Common myeloid progenitor, CD34-positive (primary cell): ENCODE measurements around the gene KIAA1217.

Experiments used
- CTCF ChIA-PET: fragments of 350-600 bp; sonication (Branson Sonifier 250); formaldehyde crosslinking; loops from one replicate; lab custom pipeline; 2021; ENCODE audit warnings: antibody characterized with exemption; lab: Charles Lee
- POLR2A ChIA-PET: fragments of 350-600 bp; sonication (Branson Sonifier 250); formaldehyde crosslinking; loops from one replicate; lab custom pipeline; 2021; ENCODE audit warnings: antibody characterized with exemption; lab: Charles Lee
- DNase-seq, 3 donors: peaks; one replicate each; pipeline versions ENCODE4 v3.0.0 to v3.0.0-alpha.2; 2013
- H3K27ac ChIP-seq, 2 experiments: 1 replicate in 1 of 2; 2 replicates in 1 of 2; pipeline ENCODE4 v1.7.0; 2013; ENCODE audit warnings: inconsistent platforms in 2 of 2, low read length in 2 of 2, mild to moderate bottlenecking in 2 of 2, low read depth in 1 of 2, moderate library complexity in 1 of 2; ENCODE audit not compliant: severe bottlenecking in 2 of 2, insufficient read depth in 1 of 2, poor library complexity in 1 of 2
- H3K27me3 ChIP-seq, 5 experiments: replicated peaks in 2 of 5; 1 replicate in 3 of 5; 2 replicates in 2 of 5; pipeline versions ENCODE4 v1.6.1 to v1.7.0; 2013; ENCODE audit warnings: low read length in 4 of 5, mild to moderate bottlenecking in 2 of 5, moderate library complexity in 2 of 5, inconsistent platforms in 1 of 5; ENCODE audit not compliant: insufficient read depth in 5 of 5, control insufficient read depth in 4 of 5
- H3K36me3 ChIP-seq, 4 experiments: 1 replicate in 2 of 4; 2 replicates in 2 of 4; pipeline versions ENCODE4 v1.6.1 to v1.7.0; 2013; ENCODE audit warnings: low read length in 3 of 4, control low read depth in 1 of 4, mild to moderate bottlenecking in 1 of 4; ENCODE audit not compliant: control insufficient read depth in 4 of 4, insufficient read depth in 4 of 4
- H3K4me1 ChIP-seq, 4 experiments: 1 replicate in 3 of 4; 2 replicates in 1 of 4; pipeline versions ENCODE4 v1.6.1 to v1.7.1; 2013; ENCODE audit warnings: low read length in 3 of 4, mild to moderate bottlenecking in 3 of 4, control low read depth in 1 of 4, inconsistent platforms in 1 of 4, moderate library complexity in 1 of 4; ENCODE audit not compliant: control insufficient read depth in 4 of 4, insufficient read depth in 4 of 4; ENCODE audit errors: control extremely low read depth in 1 of 4
- H3K4me3 ChIP-seq, 7 experiments: 1 replicate in 4 of 7; 2 replicates in 3 of 7; pipeline versions ENCODE4 v1.5.1 to v1.7.0; 2013; ENCODE audit warnings: mild to moderate bottlenecking in 7 of 7, low read length in 6 of 7, moderate library complexity in 6 of 7, inconsistent platforms in 2 of 7, low read depth in 2 of 7, control low read depth in 1 of 7; ENCODE audit not compliant: insufficient read depth in 4 of 7, control insufficient read depth in 1 of 7; ENCODE audit errors: extremely low read depth in 1 of 7
- H3K9me3 ChIP-seq, 5 experiments: 1 replicate in 4 of 5; 2 replicates in 1 of 5; pipeline versions ENCODE4 v1.6.1 to v1.7.1; 2013; ENCODE audit warnings: low read length in 4 of 5, mild to moderate bottlenecking in 2 of 5, inconsistent platforms in 1 of 5, low read depth in 1 of 5, moderate library complexity in 1 of 5; ENCODE audit not compliant: control insufficient read depth in 4 of 5, insufficient read depth in 2 of 5; ENCODE audit errors: control extremely low read depth in 1 of 5
- WGBS: methylation state at CpG from one replicate; pipeline ENCODE4 v1.1.5; 2013; ENCODE audit not compliant: insufficient coverage; 5-methylcytosine and 5-hydroxymethylcytosine counted together

The KIAA1217 gene

DNA sequence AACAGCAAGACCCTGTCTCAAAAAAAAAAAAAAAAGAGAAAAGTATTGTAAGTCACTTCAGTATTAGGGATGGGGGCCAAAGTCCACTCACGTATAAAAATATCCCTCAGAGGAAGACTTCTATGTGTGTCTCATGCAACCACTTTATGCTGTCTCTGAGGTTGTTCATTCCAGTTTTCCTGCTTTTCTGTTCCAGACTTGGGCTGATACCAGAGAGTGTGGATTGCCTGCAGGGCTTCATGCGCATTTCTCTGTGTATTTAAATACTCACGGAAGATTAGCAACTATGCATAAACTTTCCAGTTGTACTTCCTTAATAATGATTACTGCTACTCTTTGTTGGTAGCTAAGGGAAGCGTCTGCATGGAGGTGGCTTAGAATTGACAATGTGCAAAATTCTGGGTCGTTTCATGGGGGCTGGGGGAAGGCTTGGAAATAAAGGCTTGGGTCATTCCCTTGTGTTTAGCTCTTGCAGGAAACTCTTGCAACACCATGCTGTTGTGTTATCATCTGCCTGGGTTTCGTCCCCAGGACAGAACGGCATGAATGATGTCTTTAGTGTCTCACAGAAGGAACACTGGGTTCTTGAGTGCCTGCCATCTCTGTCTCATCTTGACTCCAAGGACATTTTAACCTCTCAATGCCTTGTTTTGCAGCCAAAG lies 54.1 kb downstream of the KIAA1217 start:
- H3K4me3 ChIP-seq = no peak overlapping the region
- WGBS = 62% methylated on average over 5 of the region's 7 CpGs
- ChIA-PET POLR2A (no interaction called here), CTCF (no interaction called here)
- no peaks in the 10 kb centered on the region for H3K9me3 ChIP-seq
- H3K27me3 ChIP-seq = peaks cover 0 to 2% (median 0%) of the 10 kb centered on the region in 5 experiments
- no peaks in the 10 kb centered on the region for H3K36me3 ChIP-seq
- H3K4me1 ChIP-seq = no peaks in the 10 kb centered on the region
- DNase-seq = no peak
- H3K27ac ChIP-seq = no peak overlapping the region

- Histone ChIP-seq H3K27me3 (no peaks in the 10 kb centered on the region), H3K4me3 (no peak overlapping the region), H3K4me1 (no peaks in the 10 kb centered on the region), H3K9me3 (no peaks in the 10 kb centered on the region), H3K27ac (no peak overlapping the region), H3K36me3 (no peaks in the 10 kb centered on the region)
- 100% methylated on average over 1 of the region's 1 CpG for WGBS
- CTCF ChIA-PET = no interaction called here
- POLR2A ChIA-PET = no interaction called here
- DNase-seq = no peak
Measured at GRCh38 chr10:24269476-24269875, 60.5 kb downstream of the KIAA1217 start.

GRCh38 chr10:24272374-24272773 lies 63.4 kb downstream of the KIAA1217 start:
- H3K27ac ChIP-seq = no peak overlapping the region
- ChIA-PET CTCF (no interaction called here), POLR2A (no interaction called here)
- no peak for DNase-seq
- 100% methylated on average over 2 of the region's 7 CpGs for WGBS
- no peaks in the 10 kb centered on the region for H3K27me3 ChIP-seq
- H3K36me3 ChIP-seq = no peaks in the 10 kb centered on the region
- no peak overlapping the region for H3K4me3 ChIP-seq
- H3K4me1 ChIP-seq = no peaks in the 10 kb centered on the region
- H3K9me3 ChIP-seq = no peaks in the 10 kb centered on the region

- DNase-seq = no peak
- Histone ChIP-seq H3K27me3 (no peaks in the 10 kb centered on the region), H3K4me3 (no peak overlapping the region), H3K27ac (no peak overlapping the region), H3K4me1 (no peaks in the 10 kb centered on the region), H3K36me3 (no peaks in the 10 kb centered on the region), H3K9me3 (peaks cover 0 to 2% (median 0%) of the 10 kb centered on the region in 5 experiments)
- ChIA-PET POLR2A (no interaction called here), CTCF (no interaction called here)
- 95% methylated on average over 2 of the region's 3 CpGs for WGBS
Measured at GRCh38 chr10:24277277-24277676, 68.3 kb downstream of the KIAA1217 start.

DNA sequence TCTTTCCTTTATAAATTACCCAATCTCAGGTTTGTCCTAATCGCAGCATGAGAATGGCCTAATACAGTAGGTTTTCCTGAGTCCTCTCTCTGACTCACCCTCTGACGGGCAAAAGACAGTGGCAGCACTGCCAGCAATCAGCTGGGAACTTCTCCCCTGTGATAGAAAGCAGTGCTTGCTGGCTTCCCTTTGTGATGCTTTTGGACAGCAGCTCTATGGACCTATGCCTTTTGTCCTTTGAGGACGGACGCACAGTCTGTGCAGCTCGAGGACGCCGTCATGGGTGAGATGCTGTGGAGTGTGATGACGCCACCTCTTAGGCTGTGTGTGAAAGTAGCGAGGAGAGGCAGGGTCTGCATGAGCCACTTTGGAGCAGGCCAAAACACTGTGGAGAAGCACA lies 68.8 kb downstream of the KIAA1217 start:
- no peak for DNase-seq
- H3K4me3 ChIP-seq = no peak overlapping the region
- no peaks in the 10 kb centered on the region for H3K36me3 ChIP-seq
- ChIA-PET POLR2A (no interaction called here), CTCF (no interaction called here)
- H3K4me1 ChIP-seq = no peaks in the 10 kb centered on the region
- no peak overlapping the region for H3K27ac ChIP-seq
- no peaks in the 10 kb centered on the region for H3K27me3 ChIP-seq
- peaks cover 0 to 2% (median 0%) of the 10 kb centered on the region in 5 experiments for H3K9me3 ChIP-seq
- WGBS = 94% methylated on average over 9 of the region's 9 CpGs

DNA sequence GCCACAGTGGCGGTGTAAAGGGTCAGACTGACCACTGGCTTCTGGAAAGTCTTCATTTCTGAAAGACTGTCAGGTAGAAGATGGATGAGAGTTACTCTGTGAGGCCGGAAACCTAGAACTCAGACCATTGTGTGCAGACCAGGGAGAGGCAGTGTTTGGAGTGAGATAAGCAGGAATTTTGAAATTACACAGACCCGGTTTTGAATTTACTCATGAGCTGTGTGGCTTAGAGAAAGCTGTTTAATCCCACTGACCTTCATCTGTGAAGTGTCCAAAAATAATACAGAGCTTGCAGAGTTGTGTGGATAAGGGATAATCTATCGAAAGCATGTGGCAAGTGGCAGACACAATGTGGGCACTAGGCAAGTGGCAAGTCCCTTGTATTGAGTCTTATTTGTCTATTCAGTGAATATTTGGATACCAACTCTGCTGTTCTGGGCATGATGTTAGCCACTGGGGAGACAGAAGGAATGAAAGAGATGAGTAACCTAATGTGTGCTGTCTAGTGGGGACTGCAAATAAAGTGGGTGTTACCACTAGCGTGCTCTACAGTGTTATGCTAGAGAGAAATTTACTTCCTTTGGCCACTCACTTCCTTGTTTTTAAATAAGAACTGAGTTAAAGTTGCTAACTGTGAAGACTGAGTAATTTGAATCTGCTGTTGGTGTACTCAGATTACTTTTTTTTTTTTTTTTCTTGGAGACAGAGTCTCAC lies 69.4 kb downstream of the KIAA1217 start:
- no peaks in the 10 kb centered on the region for H3K4me1 ChIP-seq
- WGBS = 71% methylated on average over 4 of the region's 5 CpGs
- no peaks in the 10 kb centered on the region for H3K36me3 ChIP-seq
- H3K4me3 ChIP-seq = no peak overlapping the region
- CTCF ChIA-PET = no interaction called here
- no peak overlapping the region for H3K27ac ChIP-seq
- peaks cover 0 to 2% (median 0%) of the 10 kb centered on the region in 5 experiments for H3K9me3 ChIP-seq
- no peaks in the 10 kb centered on the region for H3K27me3 ChIP-seq
- POLR2A ChIA-PET = no interaction called here
- no peak for DNase-seq

GRCh38 chr10:24279166-24279565 lies 70.2 kb downstream of the KIAA1217 start:
- Histone ChIP-seq H3K4me3 (no peak overlapping the region), H3K36me3 (no peaks in the 10 kb centered on the region), H3K27me3 (no peaks in the 10 kb centered on the region), H3K27ac (no peak overlapping the region), H3K9me3 (peaks cover 0 to 2% (median 0%) of the 10 kb centered on the region in 5 experiments), H3K4me1 (no peaks in the 10 kb centered on the region)
- POLR2A ChIA-PET = no interaction called here
- no peak for DNase-seq
- CTCF ChIA-PET = no interaction called here
